ENCODE measurements around the gene POLR2E. TPM values are rescaled to one million over a fixed set of nuclear protein-coding genes. Genes with fewer than 3 reads are reported as not detected.

Gene POLR2E
- total and polyA plus RNA-seq, 10 of the 15 experiments (the other 5 are each of a cell fraction or from before 2014, with no cell fraction given), result 4.0 to 487 (median 200) TPM

DNA sequence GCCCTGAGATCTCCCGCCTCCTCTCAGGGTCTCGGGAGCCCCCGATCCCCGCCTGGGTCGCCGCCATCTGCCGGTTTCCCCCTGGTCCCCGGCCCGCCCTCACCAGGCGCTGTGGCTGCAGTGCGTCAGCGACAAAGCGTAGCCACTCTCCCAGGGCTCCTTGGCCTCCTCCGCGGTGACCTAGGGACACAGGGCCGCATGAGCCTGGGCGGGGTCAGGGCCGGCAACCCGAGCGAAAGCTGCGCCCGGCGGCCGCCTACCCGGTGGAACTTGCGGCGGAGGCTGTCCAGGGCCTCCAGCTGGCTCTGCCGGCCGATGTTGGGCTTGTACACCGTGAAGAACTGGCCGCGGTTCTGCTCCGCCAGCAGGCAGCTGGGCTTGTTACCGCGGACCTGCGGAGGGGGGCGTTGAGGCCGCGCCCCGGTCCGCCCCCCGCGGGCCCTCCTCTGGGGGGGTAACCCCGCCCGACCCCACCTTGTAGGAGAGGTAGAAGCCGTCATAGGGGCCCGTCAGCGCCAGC is 13.9 kb upstream of the POLR2E start:
- TF ChIP-seq POLR2A (IDR thresholded peaks at IDR 0.05; ENCODE audit: low read depth, low read length) (peak; percentile 50; the same call in 1 of the 2 replicates), TARDBP (IDR thresholded peaks at IDR 0.05; ENCODE audit: borderline replicate concordance) (no peak), EZH2 (IDR thresholded peaks at IDR 0.05; ENCODE audit: borderline replicate concordance, control insufficient read depth, low read depth, low read length) (no peak)
- TF ChIP-seq, protein P1, sequence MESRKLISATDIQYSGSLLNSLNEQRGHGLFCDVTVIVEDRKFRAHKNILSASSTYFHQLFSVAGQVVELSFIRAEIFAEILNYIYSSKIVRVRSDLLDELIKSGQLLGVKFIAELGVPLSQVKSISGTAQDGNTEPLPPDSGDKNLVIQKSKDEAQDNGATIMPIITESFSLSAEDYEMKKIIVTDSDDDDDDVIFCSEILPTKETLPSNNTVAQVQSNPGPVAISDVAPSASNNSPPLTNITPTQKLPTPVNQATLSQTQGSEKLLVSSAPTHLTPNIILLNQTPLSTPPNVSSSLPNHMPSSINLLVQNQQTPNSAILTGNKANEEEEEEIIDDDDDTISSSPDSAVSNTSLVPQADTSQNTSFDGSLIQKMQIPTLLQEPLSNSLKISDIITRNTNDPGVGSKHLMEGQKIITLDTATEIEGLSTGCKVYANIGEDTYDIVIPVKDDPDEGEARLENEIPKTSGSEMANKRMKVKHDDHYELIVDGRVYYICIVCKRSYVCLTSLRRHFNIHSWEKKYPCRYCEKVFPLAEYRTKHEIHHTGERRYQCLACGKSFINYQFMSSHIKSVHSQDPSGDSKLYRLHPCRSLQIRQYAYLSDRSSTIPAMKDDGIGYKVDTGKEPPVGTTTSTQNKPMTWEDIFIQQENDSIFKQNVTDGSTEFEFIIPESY (IDR thresholded peaks at IDR 0.05), result peak; percentile 90
- no peaks in the 10 kb centered on the region; the same call in 1 of the 2 replicates for H4K20me1 ChIP-seq (ENCODE audit: control insufficient read depth, insufficient read depth)
- H3K79me2 ChIP-seq (ENCODE audit: control insufficient read depth, insufficient read depth, low read length), result peaks cover 9% of the 10 kb centered on the region
- in situ Hi-C loops (cut with MboI) (loop anchor here (5.0 kb wide), 1 partner anchor 93 kb away; no protein-coding TSS in a partner anchor), intact Hi-C loops (cut with micrococcal nuclease; ENCODE audit: unreplicated experiment) (no loop called here)
- H3K9ac ChIP-seq (ENCODE audit: control insufficient read depth, insufficient read depth, low read length), result no peak overlapping the region
- H2AFZ ChIP-seq (ENCODE audit: control insufficient read depth, low read depth, low read length), result no peak overlapping the region
- no peaks in the 10 kb centered on the region for H3K9me3 ChIP-seq (replicated peaks; ENCODE audit: control insufficient read depth, insufficient read depth, low read length)
- POLR2A ChIA-PET, result no interaction called here
- WGBS (ENCODE audit: insufficient coverage, insufficient replicate concordance, low lambda C conversion rate, missing lambda C conversion rate), result 84% methylated on average over 10 of the region's 48 CpGs
- RAD21 ChIA-PET (ENCODE audit: unreplicated experiment), result no interaction called here
- BruUV-seq (replicated peaks), result no TSS peak
- DNase-seq (ENCODE audit: low read depth, low spot score), result no peak
- no peak overlapping the region for H3K4me3 ChIP-seq
- CTCF ChIA-PET, result no interaction called here
- SMC1A ChIA-PET (ENCODE audit: uncharacterized antibody, unreplicated experiment), result no interaction called here
- no peaks in the 10 kb centered on the region for H3K27me3 ChIP-seq (replicated peaks in 1 of 2; ENCODE audit: control insufficient read depth in 2 of 2, insufficient read depth in 2 of 2, low read length in 1 of 2)
- peaks cover 0 to 18% of the 10 kb centered on the region in 2 experiments; a peak in 3 of 4 replicates for H3K36me3 ChIP-seq (ENCODE audit: control insufficient read depth in 2 of 2, insufficient read depth in 2 of 2, low read length in 1 of 2)
- H3K27ac ChIP-seq (ENCODE audit: control insufficient read depth, insufficient read depth), result no peak overlapping the region
- H3K4me1 ChIP-seq (ENCODE audit: control insufficient read depth, insufficient read depth, low read length), result peaks cover 6% of the 10 kb centered on the region; the same call in 1 of the 2 replicates
- FAIRE-seq, result no peak
- no peak overlapping the region for H3K4me2 ChIP-seq (ENCODE audit: control insufficient read depth, insufficient read depth)
- ATAC-seq, result no peak

Measured in GM12878 (cell line).